Measurements from ENCODE around the gene EFCAB9. TPM values are rescaled to one million over a fixed set of nuclear protein-coding genes. Genes with fewer than 3 reads are reported as not detected.

The EFCAB9 gene
- total RNA-seq, 2 donors from 2014 or later: not detected

DNA sequence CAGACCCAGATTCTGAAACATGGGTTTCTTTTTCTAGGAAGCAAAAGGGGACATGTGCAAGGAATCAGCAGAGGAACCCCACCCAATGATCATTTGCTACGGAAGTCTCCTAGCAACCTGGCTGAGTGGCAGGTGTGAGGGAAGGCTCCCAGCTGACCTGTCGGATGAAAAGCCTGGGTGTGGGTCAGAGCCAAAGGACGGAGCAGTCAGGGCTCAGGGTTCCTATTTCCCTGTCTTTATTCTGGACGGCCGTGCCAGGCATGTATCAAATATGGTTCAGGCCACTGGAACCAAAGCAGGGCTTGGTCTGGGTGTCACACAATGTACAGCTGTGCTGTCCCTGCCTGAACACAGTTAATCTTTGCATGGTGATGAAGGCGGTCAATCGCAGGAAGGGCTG is 26.1 kb upstream of the EFCAB9 start:
- no peaks in the 10 kb centered on the region for H3K9me3 ChIP-seq (ENCODE audit: control insufficient read depth, low read length)
- Mint-ChIP-seq H3K4me3 (no peak overlapping the region), H3K27ac (no peak overlapping the region), H3K4me1 (no peaks in the 10 kb centered on the region), H3K27me3 (ENCODE audit: insufficient read depth) (no peaks in the 10 kb centered on the region), H3K9me3 (no peaks in the 10 kb centered on the region), H3K36me3 (ENCODE audit: low read depth) (no peaks in the 10 kb centered on the region)
- no peak for DNase-seq
- H3K27me3 ChIP-seq (ENCODE audit: control insufficient read depth, insufficient read depth, low read length, poor library complexity, severe bottlenecking): no peaks in the 10 kb centered on the region
- H3K27ac ChIP-seq (ENCODE audit: low read depth, low read length): no peak overlapping the region
- no peak overlapping the region for H3K9ac ChIP-seq (ENCODE audit: extremely low read depth, low read length, poor library complexity, severe bottlenecking)
- no peaks in the 10 kb centered on the region for H3K36me3 ChIP-seq (ENCODE audit: control insufficient read depth, insufficient read depth, low read length)
- H3K4me3 ChIP-seq (ENCODE audit: low read length): no peak overlapping the region
- WGBS, 2 experiments (ENCODE audit: insufficient coverage in 1 of 2, insufficient read length in 1 of 2): 86 to 88% methylated on average over 6 to 7 of the region's 7 CpGs
- no peaks in the 10 kb centered on the region for H3K4me1 ChIP-seq (ENCODE audit: control insufficient read depth, insufficient read depth, low read length)
- TF ChIP-seq, protein P1, sequence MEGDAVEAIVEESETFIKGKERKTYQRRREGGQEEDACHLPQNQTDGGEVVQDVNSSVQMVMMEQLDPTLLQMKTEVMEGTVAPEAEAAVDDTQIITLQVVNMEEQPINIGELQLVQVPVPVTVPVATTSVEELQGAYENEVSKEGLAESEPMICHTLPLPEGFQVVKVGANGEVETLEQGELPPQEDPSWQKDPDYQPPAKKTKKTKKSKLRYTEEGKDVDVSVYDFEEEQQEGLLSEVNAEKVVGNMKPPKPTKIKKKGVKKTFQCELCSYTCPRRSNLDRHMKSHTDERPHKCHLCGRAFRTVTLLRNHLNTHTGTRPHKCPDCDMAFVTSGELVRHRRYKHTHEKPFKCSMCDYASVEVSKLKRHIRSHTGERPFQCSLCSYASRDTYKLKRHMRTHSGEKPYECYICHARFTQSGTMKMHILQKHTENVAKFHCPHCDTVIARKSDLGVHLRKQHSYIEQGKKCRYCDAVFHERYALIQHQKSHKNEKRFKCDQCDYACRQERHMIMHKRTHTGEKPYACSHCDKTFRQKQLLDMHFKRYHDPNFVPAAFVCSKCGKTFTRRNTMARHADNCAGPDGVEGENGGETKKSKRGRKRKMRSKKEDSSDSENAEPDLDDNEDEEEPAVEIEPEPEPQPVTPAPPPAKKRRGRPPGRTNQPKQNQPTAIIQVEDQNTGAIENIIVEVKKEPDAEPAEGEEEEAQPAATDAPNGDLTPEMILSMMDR (conservative IDR thresholded peaks at IDR 0.05): no peak

DNA sequence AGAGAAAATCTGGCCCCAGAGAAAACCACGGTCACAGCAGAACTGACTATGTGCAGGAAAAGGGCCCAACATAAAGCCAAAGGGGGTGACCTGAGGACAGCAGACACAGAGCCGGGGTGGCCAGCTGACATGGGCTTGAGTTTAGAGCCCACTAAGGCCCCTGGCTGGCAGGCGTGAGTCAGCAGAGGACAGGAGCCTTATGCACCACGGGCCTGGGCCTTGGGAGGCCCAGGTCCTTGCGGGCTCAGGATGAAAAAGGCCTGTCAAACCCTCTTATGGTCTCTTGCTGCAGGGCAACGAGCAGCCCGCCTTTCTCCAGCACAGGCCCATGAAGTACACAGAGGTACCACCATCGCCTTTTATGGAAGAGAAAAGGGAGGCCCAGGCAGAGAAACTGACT is 25.7 kb upstream of the EFCAB9 start:
- Mint-ChIP-seq H3K27ac (no peak overlapping the region), H3K9me3 (no peaks in the 10 kb centered on the region), H3K4me1 (peaks cover under 1% of the 10 kb centered on the region), H3K36me3 (ENCODE audit: low read depth) (no peaks in the 10 kb centered on the region), H3K4me3 (no peak overlapping the region), H3K27me3 (ENCODE audit: insufficient read depth) (no peaks in the 10 kb centered on the region)
- H3K4me3 ChIP-seq (ENCODE audit: low read length): no peak overlapping the region
- no peak overlapping the region for H3K27ac ChIP-seq (ENCODE audit: low read depth, low read length)
- no peaks in the 10 kb centered on the region for H3K36me3 ChIP-seq (ENCODE audit: control insufficient read depth, insufficient read depth, low read length)
- H3K9ac ChIP-seq (ENCODE audit: extremely low read depth, low read length, poor library complexity, severe bottlenecking): no peak overlapping the region
- TF ChIP-seq, protein P1 (conservative IDR thresholded peaks at IDR 0.05): no peak
- no peaks in the 10 kb centered on the region for H3K9me3 ChIP-seq (ENCODE audit: control insufficient read depth, low read length)
- H3K27me3 ChIP-seq (ENCODE audit: control insufficient read depth, insufficient read depth, low read length, poor library complexity, severe bottlenecking): no peaks in the 10 kb centered on the region
- WGBS, 2 experiments (ENCODE audit: insufficient coverage in 1 of 2, insufficient read length in 1 of 2): 86 to 92% methylated on average over 6 to 8 of the region's 8 CpGs
- no peak for DNase-seq
- no peaks in the 10 kb centered on the region for H3K4me1 ChIP-seq (ENCODE audit: control insufficient read depth, insufficient read depth, low read length)

DNA sequence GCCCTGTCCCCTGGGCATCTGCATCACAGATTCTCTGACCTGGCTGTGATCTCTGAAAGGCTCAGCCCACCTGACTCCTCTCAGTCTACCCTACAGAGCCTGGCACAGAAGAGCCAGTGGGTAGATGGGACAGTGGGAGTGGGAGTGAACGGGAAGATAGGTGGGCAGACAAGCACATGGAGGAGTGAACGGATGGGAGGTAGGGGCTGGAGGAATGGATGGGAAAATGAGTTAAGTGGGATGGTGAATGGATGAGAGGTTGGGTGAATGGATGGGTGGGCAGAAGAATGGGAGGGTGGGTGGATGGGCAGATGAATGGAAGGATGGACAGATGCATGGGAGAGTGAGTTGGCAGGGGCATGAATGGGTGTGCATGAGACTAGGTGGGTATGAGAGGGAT is 24.8 kb upstream of the EFCAB9 start:
- no peak overlapping the region for H3K4me3 Mint-ChIP-seq
- no peaks in the 10 kb centered on the region for H3K36me3 ChIP-seq (ENCODE audit: control insufficient read depth, insufficient read depth, low read length)
- H3K4me1 ChIP-seq (ENCODE audit: control insufficient read depth, insufficient read depth, low read length): no peaks in the 10 kb centered on the region
- no peak for DNase-seq
- no peaks in the 10 kb centered on the region for H3K27me3 Mint-ChIP-seq (ENCODE audit: insufficient read depth)
- peaks cover 8% of the 10 kb centered on the region for H3K4me1 Mint-ChIP-seq
- H3K9ac ChIP-seq (ENCODE audit: extremely low read depth, low read length, poor library complexity, severe bottlenecking): no peak overlapping the region
- TF ChIP-seq, protein P1 (conservative IDR thresholded peaks at IDR 0.05): no peak
- no peaks in the 10 kb centered on the region for H3K36me3 Mint-ChIP-seq (ENCODE audit: low read depth)
- no peaks in the 10 kb centered on the region for H3K27me3 ChIP-seq (ENCODE audit: control insufficient read depth, insufficient read depth, low read length, poor library complexity, severe bottlenecking)
- no peaks in the 10 kb centered on the region for H3K9me3 ChIP-seq (ENCODE audit: control insufficient read depth, low read length)
- whole genome bisulfite sequencing, 2 experiments (ENCODE audit: insufficient coverage in 1 of 2, insufficient read length in 1 of 2): 59 to 73% methylated on average over 2 of the region's 2 CpGs
- H3K4me3 ChIP-seq (ENCODE audit: low read length): no peak overlapping the region
- H3K27ac ChIP-seq (ENCODE audit: low read depth, low read length): no peak overlapping the region
- no peaks in the 10 kb centered on the region for H3K9me3 Mint-ChIP-seq
- no peak overlapping the region for H3K27ac Mint-ChIP-seq
